Ovary (tissue), 3 donors: ENCODE results near the gene CADPS2.

Experiments
- CTCF ChIP-seq, 3 donors: fragments of 450-650 bp in 2 of 3; fragments of 200-600 bp in 1 of 3; IDR thresholded peaks; one replicate each; pipeline versions ENCODE4 v1.5.1 to v1.8.0; 2016 to 2022; ENCODE audit warnings: antibody characterized with exemption in 3 of 3, mild to moderate bottlenecking in 1 of 3
- EP300 ChIP-seq: sonication (generic); formaldehyde crosslinking; IDR thresholded peaks from one replicate; pipeline ENCODE4 v1.6.1; 2017; ENCODE audit warnings: antibody characterized with exemption
- POLR2A ChIP-seq: fragments of 450-650 bp; IDR thresholded peaks from one replicate; pipeline ENCODE4 v1.6.1; 2017; ENCODE audit warnings: antibody characterized with exemption, mild to moderate bottlenecking, moderate library complexity
- donor health status: DM: no; HTN: no; CAD: no.

GRCh38 chr7:122768827-122769226, 117.4 kb downstream of the CADPS2 start:
- TF ChIP-seq CTCF (IDR thresholded peaks at IDR 0.05) = no peak
- no peak for TF ChIP-seq POLR2A
- TF ChIP-seq EP300 = no peak
